BE2C (cell line): ENCODE data around the gene TBC1D22A.
"Not testable (repeated sequence)": the region's sequence is repeated elsewhere in the genome, so short reads cannot be mapped to it uniquely, and the experiment has no call there.

Experiments used
- DNase-seq: peaks from one replicate; pipeline ENCODE4 v3.0.0-alpha.2; 2020
- H3K27me3 ChIP-seq: fragments of 250-450 bp; sonication (Bioruptor Pico); 2 replicates; pipeline ENCODE4 v1.5.1; 2020; ENCODE audit warnings: mild to moderate bottlenecking
- H3K36me3 ChIP-seq: fragments of 250-450 bp; sonication (Bioruptor Pico); 2 replicates; pipeline ENCODE4 v1.5.1; 2020; ENCODE audit warnings: mild to moderate bottlenecking
- H3K4me1 ChIP-seq: fragments of 250-450 bp; sonication (Bioruptor Pico); 2 replicates; pipeline ENCODE4 v1.5.1; 2020
- H3K4me3 ChIP-seq: 2 replicates; pipeline ENCODE4 v1.5.1; 2011; ENCODE audit warnings: low read depth, low read length
- H3K9me3 ChIP-seq: fragments of 250-450 bp; sonication (Bioruptor Pico); 2 replicates; pipeline ENCODE4 v1.5.1; 2020
- TF ChIP-seq, protein P1 (sequence below): IDR thresholded peaks from 2 replicates; pipeline ENCODE4 v1.5.1; 2012; ENCODE audit warnings: mild to moderate bottlenecking, low read depth, low read length

TBC1D22A gene

GRCh38 chr22:47047321-47048122 lies 285.1 kb downstream of the TBC1D22A start:
- Histone ChIP-seq H3K4me3 (no peak overlapping the region), H3K36me3 (no peaks in the 10 kb centered on the region), H3K4me1 (no peaks in the 10 kb centered on the region), H3K27me3 (no peaks in the 10 kb centered on the region), H3K9me3 (no peaks in the 10 kb centered on the region)
- TF ChIP-seq, protein P1, sequence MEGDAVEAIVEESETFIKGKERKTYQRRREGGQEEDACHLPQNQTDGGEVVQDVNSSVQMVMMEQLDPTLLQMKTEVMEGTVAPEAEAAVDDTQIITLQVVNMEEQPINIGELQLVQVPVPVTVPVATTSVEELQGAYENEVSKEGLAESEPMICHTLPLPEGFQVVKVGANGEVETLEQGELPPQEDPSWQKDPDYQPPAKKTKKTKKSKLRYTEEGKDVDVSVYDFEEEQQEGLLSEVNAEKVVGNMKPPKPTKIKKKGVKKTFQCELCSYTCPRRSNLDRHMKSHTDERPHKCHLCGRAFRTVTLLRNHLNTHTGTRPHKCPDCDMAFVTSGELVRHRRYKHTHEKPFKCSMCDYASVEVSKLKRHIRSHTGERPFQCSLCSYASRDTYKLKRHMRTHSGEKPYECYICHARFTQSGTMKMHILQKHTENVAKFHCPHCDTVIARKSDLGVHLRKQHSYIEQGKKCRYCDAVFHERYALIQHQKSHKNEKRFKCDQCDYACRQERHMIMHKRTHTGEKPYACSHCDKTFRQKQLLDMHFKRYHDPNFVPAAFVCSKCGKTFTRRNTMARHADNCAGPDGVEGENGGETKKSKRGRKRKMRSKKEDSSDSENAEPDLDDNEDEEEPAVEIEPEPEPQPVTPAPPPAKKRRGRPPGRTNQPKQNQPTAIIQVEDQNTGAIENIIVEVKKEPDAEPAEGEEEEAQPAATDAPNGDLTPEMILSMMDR, result no peak
- DNase-seq, result no peak

GRCh38 chr22:47048123-47049077 lies 285.9 kb downstream of the TBC1D22A start:
- H3K4me3 ChIP-seq, result no peak overlapping the region
- no peaks in the 10 kb centered on the region for H3K4me1 ChIP-seq
- TF ChIP-seq, protein P1, result no peak

GRCh38 chr22:47049078-47049624 lies 286.7 kb downstream of the TBC1D22A start:
- no peak for DNase-seq
- H3K4me3 ChIP-seq, result no peak overlapping the region
- no peaks in the 10 kb centered on the region for H3K9me3 ChIP-seq
- no peaks in the 10 kb centered on the region for H3K27me3 ChIP-seq
- TF ChIP-seq, protein P1, result no peak
- H3K36me3 ChIP-seq, result no peaks in the 10 kb centered on the region
- H3K4me1 ChIP-seq, result no peaks in the 10 kb centered on the region

More at GRCh38 chr22:47048123-47049077, 285.9 kb downstream of the TBC1D22A start:
- DNase-seq, result no peak
- H3K36me3 ChIP-seq, result no peaks in the 10 kb centered on the region
- no peaks in the 10 kb centered on the region for H3K27me3 ChIP-seq
- no peaks in the 10 kb centered on the region for H3K9me3 ChIP-seq

DNA sequence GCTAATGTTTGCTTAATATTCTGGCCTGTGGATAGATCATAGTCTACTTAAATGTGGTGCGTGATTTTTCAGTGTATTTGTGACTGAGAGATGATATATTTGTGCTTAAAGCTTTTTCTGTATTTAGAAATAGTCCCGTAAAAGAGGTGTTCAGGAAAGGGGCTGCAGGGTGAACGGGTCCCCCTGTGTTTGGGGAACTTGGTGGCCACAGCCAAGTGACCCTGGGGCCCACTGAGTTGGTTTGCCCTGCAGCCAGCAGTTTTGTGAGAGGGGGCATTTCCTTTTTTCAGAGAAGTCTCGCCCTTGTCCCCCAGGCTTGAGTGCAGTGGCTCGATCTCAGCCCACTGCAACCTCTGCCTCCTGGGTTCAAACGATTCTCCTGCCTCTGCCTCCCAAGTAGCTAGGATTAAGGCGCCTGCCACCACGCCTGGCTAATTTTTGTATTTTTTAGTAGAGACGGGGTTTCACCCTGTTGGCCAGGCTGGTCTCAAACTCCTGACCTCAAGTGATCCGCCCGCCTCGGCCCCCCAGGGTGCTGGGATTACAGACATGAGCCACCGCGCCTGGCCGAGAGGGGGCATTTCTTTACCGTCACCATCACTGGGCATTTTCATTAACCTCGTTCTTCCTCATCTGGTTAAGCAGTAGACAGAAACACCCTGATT lies 287.4 kb downstream of the TBC1D22A start:
- not testable (repeated sequence) for H3K4me3 ChIP-seq, H3K27me3 ChIP-seq, DNase-seq, H3K9me3 ChIP-seq, H3K4me1 ChIP-seq, H3K36me3 ChIP-seq

- Histone ChIP-seq H3K4me1 (no peaks in the 10 kb centered on the region), H3K9me3 (no peaks in the 10 kb centered on the region)
- TF ChIP-seq, protein P1, result no peak
Observed at GRCh38 chr22:47050401-47051051, 288.1 kb downstream of the TBC1D22A start.

More at GRCh38 chr22:47050401-47051051, 288.1 kb downstream of the TBC1D22A start:
- DNase-seq, result no peak
- Histone ChIP-seq H3K36me3 (no peaks in the 10 kb centered on the region), H3K4me3 (no peak overlapping the region), H3K27me3 (no peaks in the 10 kb centered on the region)
